Thyroid gland (tissue), 4 donors: ENCODE data around the gene RPL27.

Experiments used
- POLR2A ChIP-seq, 2 donors: fragments of 450-650 bp; IDR thresholded peaks; one replicate each; pipeline ENCODE4 v1.6.1; 2017; ENCODE audit warnings: antibody characterized with exemption in 2 of 2, mild to moderate bottlenecking in 2 of 2, moderate library complexity in 1 of 2
- TF ChIP-seq, protein P1 (sequence below), 6 experiments: fragments of 200-600 bp in 3 of 6; fragments of 450-650 bp in 3 of 6; sonication (generic) in 3 of 6; IDR thresholded peaks; one replicate each; pipeline ENCODE4 v1.5.1; 2016 to 2019; ENCODE audit warnings: antibody characterized with exemption in 6 of 6, mild to moderate bottlenecking in 2 of 6, inconsistent platforms in 1 of 6, moderate library complexity in 1 of 6

- TF ChIP-seq, protein P1, sequence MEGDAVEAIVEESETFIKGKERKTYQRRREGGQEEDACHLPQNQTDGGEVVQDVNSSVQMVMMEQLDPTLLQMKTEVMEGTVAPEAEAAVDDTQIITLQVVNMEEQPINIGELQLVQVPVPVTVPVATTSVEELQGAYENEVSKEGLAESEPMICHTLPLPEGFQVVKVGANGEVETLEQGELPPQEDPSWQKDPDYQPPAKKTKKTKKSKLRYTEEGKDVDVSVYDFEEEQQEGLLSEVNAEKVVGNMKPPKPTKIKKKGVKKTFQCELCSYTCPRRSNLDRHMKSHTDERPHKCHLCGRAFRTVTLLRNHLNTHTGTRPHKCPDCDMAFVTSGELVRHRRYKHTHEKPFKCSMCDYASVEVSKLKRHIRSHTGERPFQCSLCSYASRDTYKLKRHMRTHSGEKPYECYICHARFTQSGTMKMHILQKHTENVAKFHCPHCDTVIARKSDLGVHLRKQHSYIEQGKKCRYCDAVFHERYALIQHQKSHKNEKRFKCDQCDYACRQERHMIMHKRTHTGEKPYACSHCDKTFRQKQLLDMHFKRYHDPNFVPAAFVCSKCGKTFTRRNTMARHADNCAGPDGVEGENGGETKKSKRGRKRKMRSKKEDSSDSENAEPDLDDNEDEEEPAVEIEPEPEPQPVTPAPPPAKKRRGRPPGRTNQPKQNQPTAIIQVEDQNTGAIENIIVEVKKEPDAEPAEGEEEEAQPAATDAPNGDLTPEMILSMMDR (IDR thresholded peaks at IDR 0.05), result no peak
- TF ChIP-seq POLR2A (IDR thresholded peaks at IDR 0.05), result no peak
These were observed 36.7 kb downstream of the RPL27 start for GRCh38 chr17:43034894-43035293.
